NOMO-1 (cell line): Measurements from ENCODE around the gene ZNF618.

Experiments
- DNase-seq, 2 experiments: peaks; one replicate each; lab custom pipeline; 2025; ENCODE audit not compliant: unreplicated experiment in 2 of 2; lab: John Stamatoyannopoulos, UW

Gene ZNF618, protein sequence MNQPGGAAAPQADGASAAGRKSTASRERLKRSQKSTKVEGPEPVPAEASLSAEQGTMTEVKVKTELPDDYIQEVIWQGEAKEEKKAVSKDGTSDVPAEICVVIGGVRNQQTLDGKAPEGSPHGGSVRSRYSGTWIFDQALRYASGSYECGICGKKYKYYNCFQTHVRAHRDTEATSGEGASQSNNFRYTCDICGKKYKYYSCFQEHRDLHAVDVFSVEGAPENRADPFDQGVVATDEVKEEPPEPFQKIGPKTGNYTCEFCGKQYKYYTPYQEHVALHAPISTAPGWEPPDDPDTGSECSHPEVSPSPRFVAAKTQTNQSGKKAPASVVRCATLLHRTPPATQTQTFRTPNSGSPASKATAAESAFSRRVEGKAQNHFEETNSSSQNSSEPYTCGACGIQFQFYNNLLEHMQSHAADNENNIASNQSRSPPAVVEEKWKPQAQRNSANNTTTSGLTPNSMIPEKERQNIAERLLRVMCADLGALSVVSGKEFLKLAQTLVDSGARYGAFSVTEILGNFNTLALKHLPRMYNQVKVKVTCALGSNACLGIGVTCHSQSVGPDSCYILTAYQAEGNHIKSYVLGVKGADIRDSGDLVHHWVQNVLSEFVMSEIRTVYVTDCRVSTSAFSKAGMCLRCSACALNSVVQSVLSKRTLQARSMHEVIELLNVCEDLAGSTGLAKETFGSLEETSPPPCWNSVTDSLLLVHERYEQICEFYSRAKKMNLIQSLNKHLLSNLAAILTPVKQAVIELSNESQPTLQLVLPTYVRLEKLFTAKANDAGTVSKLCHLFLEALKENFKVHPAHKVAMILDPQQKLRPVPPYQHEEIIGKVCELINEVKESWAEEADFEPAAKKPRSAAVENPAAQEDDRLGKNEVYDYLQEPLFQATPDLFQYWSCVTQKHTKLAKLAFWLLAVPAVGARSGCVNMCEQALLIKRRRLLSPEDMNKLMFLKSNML

DNA sequence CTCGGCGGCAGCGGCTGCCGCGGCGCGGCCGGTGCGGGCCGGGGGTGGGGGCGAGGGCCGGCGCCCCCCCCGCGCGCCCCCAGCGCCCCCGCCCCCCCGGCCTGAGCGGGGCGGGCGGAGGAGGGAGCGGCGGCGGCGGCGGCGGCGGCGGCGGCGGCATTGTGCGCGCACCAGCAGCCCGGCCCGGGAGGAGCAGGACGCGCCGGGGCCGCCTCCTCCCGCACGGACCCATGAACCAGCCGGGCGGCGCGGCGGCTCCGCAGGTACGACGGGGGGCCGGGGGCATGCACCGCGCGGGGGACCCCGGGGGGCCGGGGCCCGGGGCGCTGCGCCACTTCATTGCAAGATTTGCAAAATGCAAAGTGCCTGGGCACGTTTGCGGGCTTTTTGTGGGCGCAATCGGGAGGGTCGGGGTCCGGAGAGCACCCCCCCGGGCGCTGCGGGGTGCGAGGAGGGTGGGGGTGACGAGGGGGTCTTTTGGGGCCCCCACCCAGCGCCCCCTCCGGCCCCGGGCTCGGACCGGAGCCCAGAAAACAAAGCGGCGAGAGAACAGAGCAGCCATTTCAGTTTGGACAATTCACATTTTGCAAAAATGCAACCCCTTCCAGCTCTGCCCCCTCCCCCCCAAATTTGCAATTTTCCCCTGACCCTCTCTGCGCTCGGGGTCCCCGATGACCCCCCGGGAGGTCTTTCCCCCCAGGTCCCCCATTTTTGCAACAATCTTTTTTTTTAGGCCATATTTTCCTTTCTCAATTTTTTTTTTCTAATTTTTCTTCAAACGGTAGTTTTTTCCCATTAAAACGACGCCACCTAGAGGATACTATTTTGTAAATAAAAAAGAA lies at the start of gene ZNF618:
ZNF618 (plus strand) TSS at position 159 of the 842 bp plus-strand sequence; CDS start at position 231, 72 bp downstream.
- peak in 1 of 2 experiments; percentile 36 for DNase-seq

DNA sequence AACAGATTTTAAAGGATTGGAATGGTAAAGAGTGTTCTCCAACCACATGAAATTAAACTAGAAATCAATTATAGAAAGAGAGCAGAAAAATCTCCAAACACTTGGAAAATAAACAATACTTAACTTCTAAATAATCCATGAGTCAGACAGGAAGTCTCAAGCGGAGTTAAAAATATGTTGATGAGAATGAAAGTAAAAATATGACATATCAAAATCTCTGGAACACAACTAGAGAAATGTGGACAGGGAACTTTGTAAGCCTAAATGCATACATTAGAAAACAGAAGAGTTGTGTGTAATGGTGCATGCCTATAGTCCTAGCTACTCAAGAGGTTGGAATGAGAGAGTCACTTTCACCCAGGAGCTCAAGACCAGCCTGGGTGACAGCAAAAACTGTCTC lies 47.9 kb upstream of the ZNF618 start:
- no peak for DNase-seq

DNA sequence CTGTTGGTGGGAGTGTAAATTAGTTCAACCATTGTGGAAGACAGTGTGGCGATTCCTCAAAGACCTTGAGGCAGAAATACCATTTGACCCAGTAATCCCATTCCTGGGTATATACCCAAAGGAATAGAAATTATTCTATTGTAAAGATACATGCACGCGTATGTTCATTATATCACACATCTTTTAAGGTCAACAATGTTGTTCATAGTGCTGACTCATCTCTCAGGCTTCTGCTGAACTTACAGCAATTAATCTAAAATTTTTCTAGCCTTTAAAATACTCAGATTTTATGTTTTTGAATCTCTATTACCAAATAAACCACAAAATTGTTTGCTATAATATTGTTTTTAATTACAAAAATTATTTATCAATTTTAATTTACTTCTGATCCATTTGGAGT lies 38.8 kb upstream of the ZNF618 start:
- no peak for DNase-seq

DNA sequence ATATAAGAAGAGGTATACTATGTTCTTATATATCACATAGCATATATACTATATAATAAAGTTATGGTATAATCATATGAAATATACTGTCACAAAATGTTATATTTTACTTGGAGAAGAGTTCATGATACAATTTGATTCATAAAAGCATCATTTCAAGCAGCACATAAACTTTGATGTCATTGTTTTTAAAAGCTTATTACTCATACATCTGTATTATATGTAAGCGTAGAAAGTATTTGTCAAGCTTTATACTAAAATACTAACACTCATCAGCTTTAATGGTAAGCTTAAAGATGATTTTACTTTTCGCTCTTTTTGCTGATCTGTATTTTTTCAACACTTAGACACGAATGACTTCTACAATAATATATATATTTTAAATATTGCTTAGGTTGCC lies 34.0 kb upstream of the ZNF618 start:
- DNase-seq: no peak

DNA sequence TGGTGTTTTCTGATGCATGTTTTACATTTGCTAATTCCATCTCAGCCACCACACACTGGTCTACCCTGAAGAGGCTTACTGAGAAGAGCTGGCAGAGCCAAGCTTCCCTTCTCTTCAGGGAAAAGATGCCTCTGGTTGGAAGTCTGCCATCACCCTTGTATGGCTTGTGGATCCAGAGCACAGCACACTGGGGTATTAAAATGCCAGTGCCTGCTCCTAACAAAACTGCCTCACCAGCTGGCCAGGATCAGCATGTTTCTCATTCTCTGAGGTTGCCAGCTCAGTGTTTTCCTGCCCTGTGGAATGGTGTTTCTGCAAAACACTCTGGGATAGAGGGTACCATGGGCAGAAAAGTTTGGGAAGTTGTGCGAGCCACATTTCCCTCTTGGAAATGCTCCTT lies 31.6 kb upstream of the ZNF618 start:
- no peak for DNase-seq

DNA sequence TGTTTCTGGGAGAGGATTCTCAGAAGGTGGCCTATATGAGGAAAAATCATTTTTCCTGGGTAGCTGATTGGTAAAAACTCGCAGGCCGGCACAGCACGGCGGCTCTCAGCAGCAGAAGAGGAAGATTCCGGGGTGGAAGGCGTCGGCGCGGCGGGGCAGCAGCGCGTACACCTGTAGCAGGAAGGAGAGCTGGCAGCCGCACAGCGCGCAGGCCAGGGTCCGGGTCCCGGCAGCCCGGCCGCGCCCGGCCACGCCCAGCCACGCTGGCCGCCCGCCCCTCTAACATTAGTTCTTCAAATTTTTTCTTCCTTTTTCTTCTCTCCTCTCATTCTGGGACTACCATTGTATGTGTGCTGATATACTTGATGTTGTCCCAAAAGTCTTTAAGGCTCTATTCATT lies 24.8 kb upstream of the ZNF618 start:
- DNase-seq: no peak

DNA sequence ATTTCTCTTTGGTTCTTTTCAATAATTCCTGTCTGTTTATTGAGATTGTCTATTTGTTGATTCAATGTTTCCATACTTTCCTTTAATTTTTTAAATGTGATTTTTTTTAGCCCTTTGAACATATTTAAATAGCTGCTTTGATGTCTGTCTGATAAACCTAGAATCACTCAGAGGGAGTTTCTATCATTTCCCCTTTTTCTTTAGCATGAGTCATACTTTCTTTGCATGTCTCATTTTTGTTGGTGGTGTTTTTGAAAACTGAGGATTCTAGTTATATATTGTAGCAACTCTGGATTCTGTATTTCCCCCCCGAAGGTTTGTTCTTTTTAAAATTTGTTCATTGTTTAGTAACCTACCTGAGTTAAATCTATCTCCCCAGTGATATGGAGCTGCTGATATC lies 24.2 kb upstream of the ZNF618 start:
- peak in 1 of 2 experiments; percentile 72 for DNase-seq

DNA sequence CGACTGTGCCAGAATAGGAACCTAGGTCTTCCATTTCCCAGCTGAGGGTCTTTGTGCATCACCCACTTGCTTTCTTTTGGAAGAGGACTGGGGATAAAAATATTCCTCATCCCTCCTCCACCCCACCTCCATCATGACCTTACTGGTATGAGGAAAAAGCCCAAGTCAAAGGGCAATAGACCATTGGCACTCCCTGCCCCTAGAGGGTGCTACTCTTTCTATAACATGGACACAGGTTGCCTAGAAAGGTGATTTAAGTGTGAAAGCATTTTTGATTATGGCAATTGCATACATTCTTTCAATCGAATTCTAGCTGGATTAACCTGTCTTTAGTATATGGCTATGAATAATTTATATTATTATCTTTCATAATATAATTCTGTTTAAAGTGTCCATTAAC lies 22.8 kb upstream of the ZNF618 start:
- no peak for DNase-seq

DNA sequence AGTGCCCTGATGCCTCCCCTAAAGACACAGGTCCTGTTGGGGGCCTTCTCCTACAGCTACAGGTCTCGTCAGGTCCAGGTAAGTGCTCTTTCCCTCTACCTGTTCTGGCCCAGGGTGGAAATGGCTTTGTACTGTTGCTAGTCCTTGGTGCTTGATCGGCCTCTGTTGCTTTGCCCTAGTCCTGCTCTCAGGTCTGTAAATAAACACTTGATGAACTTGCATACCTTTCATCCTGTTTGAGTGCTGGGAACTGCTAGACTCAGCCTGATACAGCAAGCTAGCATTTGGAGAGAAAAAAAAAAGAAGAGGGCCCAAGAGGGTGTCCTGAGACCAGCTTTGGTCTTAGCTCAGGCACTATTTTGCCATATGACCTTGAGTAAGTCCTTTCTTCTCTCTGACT lies 21.8 kb upstream of the ZNF618 start:
- no peak for DNase-seq

DNA sequence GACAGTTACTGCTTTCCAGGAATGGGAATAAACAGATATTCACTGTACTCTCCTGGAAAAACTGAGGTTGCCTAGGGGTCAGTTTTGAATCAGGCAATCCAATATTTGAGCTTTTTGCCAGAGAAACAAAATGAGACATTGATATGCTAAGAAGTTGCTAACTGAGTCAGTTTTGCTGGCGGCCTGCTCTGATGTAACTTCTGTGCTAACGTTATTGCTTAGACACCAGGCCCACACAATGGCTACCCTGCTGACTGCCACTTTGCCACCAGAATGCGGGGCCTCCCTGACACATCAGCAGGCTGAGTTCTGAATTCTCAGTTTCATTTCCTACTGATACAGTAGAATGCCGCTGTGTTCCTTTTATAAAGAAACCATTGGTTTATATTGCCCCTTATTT lies 18.2 kb upstream of the ZNF618 start:
- DNase-seq: peak; percentile 85 to 92

DNA sequence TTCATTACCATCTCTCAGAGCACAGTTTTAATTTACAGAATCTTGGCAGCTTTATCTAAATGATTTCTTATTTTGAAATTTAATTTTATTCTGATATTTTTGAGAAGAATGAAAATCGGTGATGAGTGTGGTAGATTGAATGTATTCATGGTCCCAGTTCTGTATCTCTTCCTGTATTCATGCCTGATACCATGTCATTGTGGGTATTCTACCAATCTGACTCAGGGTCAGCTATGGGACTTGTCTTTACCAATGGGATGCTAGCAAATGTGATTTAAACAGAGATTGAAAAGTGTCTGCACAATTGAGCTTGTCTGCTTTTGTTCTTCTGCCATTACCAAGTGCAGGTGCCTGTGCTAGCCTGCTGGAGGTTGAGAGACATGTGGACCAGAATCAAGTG lies 17.8 kb upstream of the ZNF618 start:
- peak in 1 of 2 experiments; percentile 49 for DNase-seq

DNA sequence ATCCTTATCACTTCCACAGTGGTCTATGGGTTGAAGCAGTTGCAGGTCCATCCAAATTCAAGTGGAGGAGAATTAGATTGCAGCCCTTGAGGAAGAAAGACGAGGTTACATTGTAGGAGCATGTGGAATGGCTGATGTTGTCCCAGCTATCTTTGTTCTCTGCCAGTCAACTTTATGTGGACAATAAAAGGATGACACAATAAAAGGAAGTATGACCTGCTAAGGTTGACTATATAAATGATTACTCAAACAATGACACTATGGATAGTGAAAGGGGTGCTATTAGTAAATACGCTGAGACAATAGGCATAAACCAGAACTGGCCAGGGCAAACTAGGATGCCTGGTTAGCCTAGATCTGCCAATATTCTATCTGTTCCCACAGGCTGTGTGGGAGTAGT lies 12.8 kb upstream of the ZNF618 start:
- DNase-seq: no peak

DNA sequence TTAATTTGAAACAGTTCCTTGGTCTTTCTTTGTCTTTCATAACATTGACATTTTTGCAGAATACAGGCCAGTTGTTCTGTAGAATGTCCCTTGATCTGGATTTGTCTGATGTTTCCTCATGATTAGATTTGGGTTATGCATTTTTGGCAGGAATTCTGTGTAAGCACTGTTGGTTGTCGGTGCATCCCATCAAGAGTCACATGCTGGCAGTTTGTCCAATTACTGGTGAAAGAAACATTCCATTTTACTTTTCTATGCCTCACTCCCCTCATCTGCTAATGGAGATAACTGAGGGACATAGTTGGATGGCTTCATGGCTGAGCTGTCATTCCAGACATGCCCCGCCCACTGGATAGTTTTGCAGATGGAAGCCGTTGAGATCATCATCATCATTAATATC lies 7.6 kb upstream of the ZNF618 start:
- no peak for DNase-seq

DNA sequence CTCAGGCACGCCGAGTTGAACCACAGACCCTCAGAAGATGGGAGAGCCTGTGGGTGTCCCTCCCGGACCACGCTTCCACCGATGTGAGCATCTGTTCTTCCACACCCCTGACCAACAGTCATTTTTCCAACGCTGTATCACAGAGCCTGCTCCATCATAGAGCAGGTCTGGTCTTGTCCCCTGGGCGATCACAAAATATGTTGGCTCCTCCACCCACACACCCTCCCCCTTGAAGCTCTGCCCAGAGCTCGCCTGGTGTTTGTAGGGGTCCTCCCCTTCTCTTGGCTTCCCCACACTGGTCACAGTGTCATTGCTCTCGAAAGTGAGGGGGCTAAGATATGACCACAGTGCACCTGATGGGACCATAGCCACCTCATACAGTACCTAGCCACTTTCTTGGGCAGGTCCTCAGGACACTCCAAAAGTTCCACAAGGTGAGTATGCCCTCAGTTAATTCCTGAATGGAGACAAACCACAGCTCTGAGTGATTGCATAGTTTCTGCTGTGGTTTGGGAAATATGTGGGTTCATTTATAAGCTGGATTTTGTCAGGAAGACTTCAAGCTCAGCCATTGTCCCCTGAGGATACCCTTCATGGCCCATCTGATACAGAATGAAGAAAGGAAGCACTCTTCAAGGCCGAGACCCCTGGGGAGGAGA lies 3.5 kb upstream of the ZNF618 start:
- DNase-seq: no peak

DNA sequence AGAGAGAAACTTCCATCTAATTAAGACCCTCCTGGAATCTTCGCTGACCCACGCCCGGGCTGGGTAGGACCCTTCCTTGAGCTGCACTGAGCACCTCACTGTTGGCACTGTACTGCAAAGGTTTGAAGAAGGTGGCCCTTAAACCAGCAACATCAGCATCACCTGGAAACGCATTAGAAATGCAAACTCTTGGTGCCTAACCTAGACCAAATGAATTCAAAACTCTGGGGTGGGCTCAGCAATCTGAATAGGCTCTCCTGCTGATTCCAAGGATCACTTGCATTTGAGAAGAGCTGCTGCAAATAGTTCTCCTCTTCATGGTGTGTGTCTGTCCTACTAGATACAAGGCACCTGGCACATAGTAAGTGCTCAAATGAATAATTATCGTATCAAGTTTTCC lies 2.7 kb upstream of the ZNF618 start:
- no peak for DNase-seq

DNA sequence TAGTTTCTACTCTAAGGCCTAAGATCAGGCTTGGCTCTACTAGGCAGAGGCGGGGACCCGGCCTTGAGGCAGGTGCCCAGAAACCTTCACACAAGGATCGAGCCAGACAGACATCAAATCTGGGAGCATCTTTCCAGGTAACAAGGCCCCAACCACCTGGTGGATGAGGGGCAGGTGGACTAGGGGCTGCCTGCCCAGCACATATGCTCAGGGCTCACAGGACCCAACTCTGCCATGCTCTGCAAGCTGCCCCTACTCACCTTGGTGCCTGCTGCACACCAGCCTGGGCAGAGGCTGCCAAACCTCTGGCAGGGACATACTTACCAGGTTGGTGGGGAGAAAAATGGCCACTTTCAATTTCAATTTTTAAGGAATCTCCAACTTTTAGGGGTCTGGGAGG lies 2.2 kb upstream of the ZNF618 start:
- no peak for DNase-seq

DNA sequence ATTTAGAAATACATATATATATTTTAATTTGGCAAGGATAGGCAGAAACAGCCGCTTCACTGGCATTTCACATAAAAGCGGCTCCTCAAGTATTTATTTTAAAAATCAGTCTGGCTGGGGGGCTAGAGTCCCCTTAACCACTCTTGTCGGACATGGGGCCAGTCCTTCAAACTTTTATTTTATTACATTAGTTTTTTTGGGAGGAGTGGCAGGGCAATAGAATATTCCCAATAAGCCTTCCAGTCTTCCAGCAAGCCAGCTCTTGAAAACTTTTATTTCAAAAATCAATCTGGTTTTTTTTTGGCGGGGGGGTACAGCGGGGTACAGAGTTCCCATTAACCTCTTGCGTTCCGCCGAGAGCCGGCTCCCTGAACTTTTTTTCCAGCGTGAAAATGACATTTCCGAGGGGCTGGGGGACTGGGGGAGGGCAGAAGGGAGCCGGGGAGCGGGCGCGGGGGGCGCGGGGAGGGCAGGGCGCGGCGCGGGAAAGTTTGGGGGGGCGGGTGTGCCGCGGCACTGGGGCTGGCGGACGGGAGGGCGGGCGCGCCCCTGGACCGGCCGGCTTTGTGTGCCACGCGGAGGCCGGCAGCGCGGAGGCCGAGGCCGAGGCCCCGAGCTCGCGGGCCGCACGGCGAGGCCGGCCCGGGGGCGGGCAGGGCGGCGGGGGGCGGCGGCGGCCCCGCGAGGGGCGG lies 504 bp upstream of the ZNF618 start:
- DNase-seq: no peak

DNA sequence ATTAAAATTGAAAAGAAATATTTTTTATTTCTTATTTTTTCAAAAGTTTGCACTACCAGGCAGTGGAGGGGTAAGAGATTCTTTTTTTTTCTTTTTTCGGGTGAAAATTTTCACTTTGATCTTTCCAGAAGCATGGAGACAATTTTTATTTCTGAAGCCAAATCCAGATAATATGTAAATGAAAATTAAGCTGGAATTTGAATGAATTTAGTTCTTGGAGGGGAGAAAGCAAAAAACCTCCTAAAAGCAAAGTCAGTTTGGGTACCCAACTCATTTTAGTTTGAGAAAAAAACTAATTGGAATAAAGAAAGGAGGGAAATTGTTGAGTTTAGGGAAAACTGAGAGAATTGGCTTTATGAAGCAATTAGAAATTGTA lies 872 bp downstream of the ZNF618 start:
- no peak for DNase-seq

DNA sequence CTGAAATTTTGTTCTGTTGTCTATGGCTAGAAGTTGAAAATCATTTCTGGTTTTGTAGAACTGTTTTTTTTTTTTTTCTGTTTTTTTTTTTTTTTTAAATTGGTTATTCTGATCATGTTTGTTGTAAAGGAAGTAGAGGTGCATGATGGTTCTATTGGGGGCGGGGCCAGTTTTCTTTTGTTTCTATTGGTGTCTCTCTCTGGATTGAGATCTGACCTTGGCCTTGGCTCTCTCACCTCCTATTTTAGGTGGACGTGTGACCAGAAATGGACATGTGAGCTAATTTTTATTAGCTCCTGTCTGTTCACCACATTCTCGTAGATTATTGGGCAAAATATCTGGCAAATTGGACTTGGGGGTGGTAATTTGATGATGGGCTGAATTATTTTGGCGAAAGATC lies 3.2 kb downstream of the ZNF618 start:
- DNase-seq: no peak

DNA sequence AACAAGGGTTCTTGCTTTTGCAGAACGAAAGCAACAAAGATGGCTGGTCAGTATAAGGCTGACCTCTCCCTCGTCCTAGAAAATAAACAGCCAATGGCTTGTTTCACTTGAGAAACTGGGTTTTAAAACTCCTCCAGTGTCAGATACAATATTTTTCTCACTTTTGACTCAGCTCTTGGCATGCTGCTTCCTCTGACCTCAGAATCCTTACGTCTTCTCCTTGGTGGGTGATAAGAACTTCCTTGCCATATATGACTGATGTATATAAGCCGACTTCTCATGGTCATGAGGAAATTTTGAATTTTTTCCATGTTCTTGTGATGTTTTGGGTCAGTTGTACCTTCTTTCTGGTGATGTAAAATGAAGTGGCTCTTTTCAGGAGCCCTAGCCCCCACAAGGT lies 3.8 kb downstream of the ZNF618 start:
- no peak for DNase-seq
